Measurements from ENCODE around the gene FCHO1.

FCHO1 gene

GRCh38 chr19:17830567-17831418 is 79.5 kb downstream of the FCHO1 start:
- no peak for DNase-seq (ENCODE audit: low read depth, low spot score)

- DNase-seq (ENCODE audit: low read depth, low spot score): no peak
Observed at GRCh38 chr19:17831419-17831888, 80.2 kb downstream of the FCHO1 start.

GRCh38 chr19:17832443-17833208 is 81.3 kb downstream of the FCHO1 start:
- DNase-seq (ENCODE audit: low read depth, low spot score): no peak

GRCh38 chr19:17834350-17835181 is 83.3 kb downstream of the FCHO1 start:
- no peak for DNase-seq (ENCODE audit: low read depth, low spot score)

GRCh38 chr19:17835182-17836006 is 84.1 kb downstream of the FCHO1 start:
- no peak for DNase-seq (ENCODE audit: low read depth, low spot score)

- DNase-seq (ENCODE audit: low read depth, low spot score): no peak
Observed at GRCh38 chr19:17836530-17836929, 85.3 kb downstream of the FCHO1 start.

- DNase-seq (ENCODE audit: low read depth, low spot score): no peak
Observed at GRCh38 chr19:17837972-17838371, 86.7 kb downstream of the FCHO1 start.

Data from brain pericyte (primary cell).